Panc1 (cell line): Measurements from ENCODE around the gene TRMT61A. TPM values are rescaled to one million over a fixed set of nuclear protein-coding genes. Genes with fewer than 3 reads are reported as not detected.

ENCODE experiments used
- ATAC-seq: fragments of 200-7000 bp; cut with Tn5 transposase; 2 replicates; pipeline ENCODE4 v1.9.1; 2020; ENCODE audit warnings: mild to moderate bottlenecking, moderate library complexity
- BruUV-seq: library from RNA; stranded (reverse); fragments of 400-500 nt; replicated peaks from 2 replicates; lab custom pipeline; 2021; lab: Mats Ljungman, UMichigan
- CTCF ChIA-PET: fragments of 300-600 bp; sonication (Branson Sonifier 250); formaldehyde crosslinking; loops from one replicate; lab custom pipeline; 2022; ENCODE audit warnings: antibody characterized with exemption; lab: Charles Lee
- POLR2A ChIA-PET: fragments of 300-600 bp; sonication (Branson Sonifier 250); formaldehyde crosslinking; loops from one replicate; lab custom pipeline; 2022; ENCODE audit warnings: antibody characterized with exemption; lab: Charles Lee
- DNase-seq: peaks from one replicate; pipeline ENCODE4 v3.0.0-alpha.2; 2010; ENCODE audit warnings: low read depth, low spot score
- H3K27ac ChIP-seq: 2 replicates; pipeline ENCODE4 v1.5.1; 2011; ENCODE audit warnings: mild to moderate bottlenecking, low read length, inconsistent platforms
- H3K27me3 ChIP-seq: fragments of 200-500 bp; sonication (Bioruptor generic); 2 replicates; pipeline ENCODE4 v1.6.0; 2014; ENCODE audit warnings: low read length, inconsistent platforms; ENCODE audit not compliant: control insufficient read depth, insufficient read depth
- H3K36me3 ChIP-seq: fragments of 200-500 bp; sonication (Bioruptor generic); 2 replicates; pipeline ENCODE4 v1.5.1; 2014; ENCODE audit warnings: inconsistent platforms, mild to moderate bottlenecking, low read length, moderate library complexity; ENCODE audit not compliant: control insufficient read depth, insufficient read depth
- H3K4me1 ChIP-seq: 2 replicates; pipeline ENCODE4 v1.5.1; 2011; ENCODE audit warnings: inconsistent platforms, mild to moderate bottlenecking, low read length, moderate library complexity; ENCODE audit not compliant: control insufficient read depth, insufficient read depth
- H3K4me3 ChIP-seq, 2 experiments: 2 replicates each; pipeline ENCODE4 v1.5.1; 2011 to 2012; ENCODE audit warnings: low read depth in 2 of 2, low read length in 2 of 2, mild to moderate bottlenecking in 2 of 2, inconsistent platforms in 1 of 2, moderate library complexity in 1 of 2
- H3K9me3 ChIP-seq: fragments of 200-500 bp; sonication (Bioruptor generic); 2 replicates; pipeline ENCODE4 v1.5.1; 2014; ENCODE audit warnings: low read depth, mild to moderate bottlenecking, inconsistent platforms, low read length, moderate library complexity; ENCODE audit not compliant: control insufficient read depth, insufficient read depth
- POLR2AphosphoS5 ChIP-seq: IDR thresholded peaks from 2 replicates; pipeline ENCODE4 v1.6.1; 2012; ENCODE audit warnings: mild to moderate bottlenecking, low read depth, low read length, moderate library complexity
- REST ChIP-seq, 2 experiments: IDR thresholded peaks; 2 replicates each; pipeline ENCODE4 v1.6.1; 2011 to 2012; ENCODE audit warnings: low read depth in 2 of 2, control low read depth in 1 of 2, low read length in 1 of 2, mild to moderate bottlenecking in 1 of 2, moderate library complexity in 1 of 2; ENCODE audit not compliant: insufficient read depth in 1 of 2
- SIN3A ChIP-seq: IDR thresholded peaks from 2 replicates; pipeline ENCODE4 v1.6.1; 2012; ENCODE audit warnings: low read depth, mild to moderate bottlenecking, low read length, moderate library complexity, borderline replicate concordance; ENCODE audit not compliant: insufficient read depth
- TCF7L2 ChIP-seq: IDR thresholded peaks from 2 replicates; pipeline ENCODE4 v1.6.1; 2011; ENCODE audit warnings: mild to moderate bottlenecking, low read depth, low read length, inconsistent platforms
- in situ Hi-C: cut with HindIII; loops from 2 replicates; pipeline ENCODE4 v1.10.0; 2016; ENCODE audit warnings: low sequenced_read_pairs, low pct_unique_long_range_greater_than_20kb
- intact Hi-C: fragments of 100-400 bp; cut with micrococcal nuclease; formaldehyde crosslinking; loops from one replicate; pipeline ENCODE4 v1.10.0; 2022; ENCODE audit not compliant: unreplicated experiment
- total RNA-seq: library from RNA; stranded (reverse); gene quantifications from one replicate; pipeline ENCODE4 v1.2.1, GENCODE V29; 2021; ENCODE audit not compliant: unreplicated experiment
- TF ChIP-seq, protein P1 (sequence below): fragments of 450-650 bp; IDR thresholded peaks from 2 replicates; pipeline ENCODE4 v1.5.1; 2017; ENCODE audit warnings: mild to moderate bottlenecking

The TRMT61A gene
- total RNA-seq, 1 experiment from 2014 or later: 22.9 TPM

DNA sequence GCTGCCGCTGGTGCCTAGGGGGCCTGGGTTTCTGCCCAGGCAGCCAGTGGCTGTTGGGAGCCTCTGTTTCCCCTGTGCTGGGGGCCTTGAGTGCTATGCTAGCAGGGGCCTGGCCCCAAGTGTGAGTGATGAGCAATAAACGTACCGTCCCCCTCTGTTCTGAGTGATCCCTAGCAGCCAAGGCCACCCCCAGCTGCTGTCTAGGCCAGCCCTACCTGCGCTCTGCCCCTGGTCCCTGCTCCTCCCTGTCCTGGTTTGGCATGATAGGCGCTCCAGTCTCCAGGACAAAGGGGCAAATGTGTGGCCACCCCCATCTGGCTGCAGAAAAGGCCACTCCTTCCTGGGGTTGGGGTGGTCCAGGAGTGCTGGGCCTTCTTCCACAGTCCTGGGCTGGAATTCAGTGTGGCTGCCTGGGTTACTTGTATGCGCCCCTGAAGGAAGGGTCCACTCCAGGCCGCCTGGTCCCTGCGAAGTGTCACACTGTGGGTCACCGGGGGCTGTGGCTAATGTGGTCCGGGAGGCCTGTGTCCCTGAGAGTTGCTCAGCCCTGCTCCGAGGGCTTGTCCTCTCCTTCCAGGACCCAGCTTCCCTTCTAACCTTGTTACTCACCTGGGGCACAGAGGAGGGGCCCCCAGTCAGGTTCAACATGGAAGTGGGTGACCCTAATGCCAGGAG, 7.0 kb downstream of the TRMT61A start:
- POLR2A ChIA-PET: interaction anchor here (0.6 kb wide), 1 partner anchor 123 kb away, joined by 5 read pairs; no protein-coding TSS in a partner anchor
- intact Hi-C loops (no loop called here), in situ Hi-C loops (no loop called here)
- Histone ChIP-seq H3K4me1 (peaks cover 27% of the 10 kb centered on the region), H3K36me3 (no peaks in the 10 kb centered on the region), H3K27me3 (no peaks in the 10 kb centered on the region), H3K4me3 (no peak overlapping the region), H3K27ac (no peak overlapping the region; the same call in 1 of the 2 replicates), H3K9me3 (no peaks in the 10 kb centered on the region)
- CTCF ChIA-PET: interaction anchor here (0.8 kb wide), 1 partner anchor 18 kb away, joined by 3 read pairs; no protein-coding TSS in a partner anchor
- TF ChIP-seq REST (IDR thresholded peaks at IDR 0.05; ENCODE audit: insufficient read depth in 1 of 2, low read depth in 2 of 2, low read length in 1 of 2) (no peak), POLR2AphosphoS5 (0 out of 2 replicates have a peak, but pooled peaks have one; percentile 35)
- DNase-seq: no peak
- ATAC-seq: no peak
- no TSS peak for BruUV-seq

DNA sequence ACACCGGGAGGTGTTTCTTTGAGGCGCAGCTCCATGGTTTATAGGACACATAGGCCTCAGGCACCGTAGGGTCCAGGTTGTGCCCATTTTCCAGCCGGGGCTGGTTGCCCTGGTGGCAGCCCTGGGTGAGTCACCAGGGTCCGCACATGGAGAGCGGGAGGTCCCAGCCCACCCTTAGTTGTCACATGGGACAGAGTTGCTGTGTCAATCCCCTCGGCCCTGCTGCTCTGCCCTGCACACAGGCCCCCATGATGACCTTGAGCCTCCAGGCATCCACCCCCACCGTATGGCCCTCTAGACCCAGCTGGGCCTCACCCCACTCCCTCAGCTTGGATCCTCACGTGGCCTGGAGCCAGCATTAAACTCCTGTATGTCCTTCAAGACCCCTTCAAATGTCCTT, 7.7 kb downstream of the TRMT61A start:
- peaks cover 33% of the 10 kb centered on the region for H3K4me1 ChIP-seq
- no peaks in the 10 kb centered on the region for H3K9me3 ChIP-seq
- CTCF ChIA-PET: interaction anchor here (0.8 kb wide), 1 partner anchor 18 kb away, joined by 3 read pairs; no protein-coding TSS in a partner anchor
- POLR2A ChIA-PET: interaction anchor here (0.6 kb wide), 1 partner anchor 124 kb away, joined by 5 read pairs; no protein-coding TSS in a partner anchor
- no peak for TF ChIP-seq TCF7L2
- TF ChIP-seq POLR2AphosphoS5: 0 out of 2 replicates have a peak, but pooled peaks have one; percentile 11
- peak overlapping the region; percentile 63 for H3K27ac ChIP-seq
- no TSS peak for BruUV-seq
- DNase-seq (no peak), ATAC-seq (no peak)
- in situ Hi-C loops (no loop called here), intact Hi-C loops (no loop called here)
- H3K36me3 ChIP-seq: no peaks in the 10 kb centered on the region
- H3K4me3 ChIP-seq: no peak overlapping the region
- H3K27me3 ChIP-seq: no peaks in the 10 kb centered on the region

GRCh38 chr14:103537175-103537990, 8.4 kb downstream of the TRMT61A start:
- ATAC-seq (peak; percentile 20), DNase-seq (no peak)
- TF ChIP-seq, protein P1, sequence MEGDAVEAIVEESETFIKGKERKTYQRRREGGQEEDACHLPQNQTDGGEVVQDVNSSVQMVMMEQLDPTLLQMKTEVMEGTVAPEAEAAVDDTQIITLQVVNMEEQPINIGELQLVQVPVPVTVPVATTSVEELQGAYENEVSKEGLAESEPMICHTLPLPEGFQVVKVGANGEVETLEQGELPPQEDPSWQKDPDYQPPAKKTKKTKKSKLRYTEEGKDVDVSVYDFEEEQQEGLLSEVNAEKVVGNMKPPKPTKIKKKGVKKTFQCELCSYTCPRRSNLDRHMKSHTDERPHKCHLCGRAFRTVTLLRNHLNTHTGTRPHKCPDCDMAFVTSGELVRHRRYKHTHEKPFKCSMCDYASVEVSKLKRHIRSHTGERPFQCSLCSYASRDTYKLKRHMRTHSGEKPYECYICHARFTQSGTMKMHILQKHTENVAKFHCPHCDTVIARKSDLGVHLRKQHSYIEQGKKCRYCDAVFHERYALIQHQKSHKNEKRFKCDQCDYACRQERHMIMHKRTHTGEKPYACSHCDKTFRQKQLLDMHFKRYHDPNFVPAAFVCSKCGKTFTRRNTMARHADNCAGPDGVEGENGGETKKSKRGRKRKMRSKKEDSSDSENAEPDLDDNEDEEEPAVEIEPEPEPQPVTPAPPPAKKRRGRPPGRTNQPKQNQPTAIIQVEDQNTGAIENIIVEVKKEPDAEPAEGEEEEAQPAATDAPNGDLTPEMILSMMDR: no peak
- no peak for TF ChIP-seq SIN3A
- Histone ChIP-seq H3K9me3 (no peaks in the 10 kb centered on the region), H3K4me1 (peaks cover 40% of the 10 kb centered on the region), H3K27ac (peak overlapping the region; percentile 63), H3K27me3 (no peaks in the 10 kb centered on the region), H3K36me3 (no peaks in the 10 kb centered on the region), H3K4me3 (no peak overlapping the region)
- POLR2A ChIA-PET: no interaction called here
- CTCF ChIA-PET: no interaction called here
- in situ Hi-C loops (no loop called here), intact Hi-C loops (no loop called here)
- no TSS peak for BruUV-seq
